DND-41 (cell line): Measurements from ENCODE around the gene RASSF7.
A peak's percentile ranks its signal among the peaks of the same experiment; 100 is the strongest.

ENCODE experiments used
- ATAC-seq: fragments of 200-7000 bp; cut with Tn5 transposase; 3 replicates; pipeline ENCODE4 v1.9.1; 2021; ENCODE audit warnings: low read depth; ENCODE audit not compliant: insufficient read depth
- DNase-seq: peaks from one replicate; pipeline ENCODE4 v3.0.0-alpha.2; 2020
- H2AFZ ChIP-seq: 2 replicates; pipeline ENCODE4 v1.6.0; 2012; ENCODE audit warnings: low read depth, low read length
- H3K27ac ChIP-seq: 2 replicates; pipeline ENCODE4 v1.5.1; 2012; ENCODE audit warnings: low read length, inconsistent platforms
- H3K27me3 ChIP-seq: fragments of 200-600 bp; sonication (generic); 2 replicates; pipeline ENCODE4 v1.6.0; 2012; ENCODE audit warnings: low read length, mild to moderate bottlenecking, inconsistent platforms; ENCODE audit not compliant: insufficient read depth, poor library complexity
- H3K36me3 ChIP-seq: 2 replicates; pipeline ENCODE4 v1.5.1; 2012; ENCODE audit warnings: low read length, inconsistent platforms; ENCODE audit not compliant: insufficient read depth
- H3K4me1 ChIP-seq: 2 replicates; pipeline ENCODE4 v1.5.1; 2012; ENCODE audit warnings: mild to moderate bottlenecking, low read length; ENCODE audit not compliant: insufficient read depth
- H3K4me2 ChIP-seq: 2 replicates; pipeline ENCODE4 v1.6.0; 2012; ENCODE audit warnings: mild to moderate bottlenecking, moderate library complexity, low read length, inconsistent platforms; ENCODE audit not compliant: insufficient read depth
- H3K4me3 ChIP-seq, 2 experiments: fragments of 200-600 bp in 1 of 2; shearing (Covaris generic) in 1 of 2; 2 replicates each; pipeline ENCODE4 v1.5.1; 2012 to 2016; ENCODE audit warnings: inconsistent platforms in 2 of 2, low read length in 2 of 2, mild to moderate bottlenecking in 2 of 2, low read depth in 1 of 2, moderate library complexity in 1 of 2
- H3K79me2 ChIP-seq: 2 replicates; pipeline ENCODE4 v1.6.0; 2012; ENCODE audit warnings: low read length, inconsistent platforms; ENCODE audit not compliant: insufficient read depth
- H3K9ac ChIP-seq: 2 replicates; pipeline ENCODE4 v1.6.0; 2012; ENCODE audit warnings: low read depth, mild to moderate bottlenecking, inconsistent platforms, low read length, moderate library complexity
- H3K9me3 ChIP-seq: 2 replicates; pipeline ENCODE4 v1.5.1; 2012; ENCODE audit warnings: low read length, moderate library complexity, mild to moderate bottlenecking, inconsistent platforms; ENCODE audit not compliant: insufficient read depth, severe bottlenecking
- H4K20me1 ChIP-seq: 2 replicates; pipeline ENCODE4 v1.6.0; 2012; ENCODE audit warnings: low read length; ENCODE audit not compliant: insufficient read depth
- EZH2 ChIP-seq: IDR thresholded peaks from 3 replicates; pipeline ENCODE4 v1.6.1; 2012; ENCODE audit warnings: borderline replicate concordance, low read depth, mild to moderate bottlenecking, moderate library complexity, low read length, inconsistent platforms; ENCODE audit not compliant: severe bottlenecking
- TF ChIP-seq, protein P1 (sequence below): IDR thresholded peaks from 2 replicates; pipeline ENCODE4 v1.5.1; 2012; ENCODE audit warnings: borderline replicate concordance, low read length, moderate library complexity, mild to moderate bottlenecking; ENCODE audit not compliant: poor library complexity, severe bottlenecking; ENCODE audit errors: extremely low read depth

RASSF7 gene

DNA sequence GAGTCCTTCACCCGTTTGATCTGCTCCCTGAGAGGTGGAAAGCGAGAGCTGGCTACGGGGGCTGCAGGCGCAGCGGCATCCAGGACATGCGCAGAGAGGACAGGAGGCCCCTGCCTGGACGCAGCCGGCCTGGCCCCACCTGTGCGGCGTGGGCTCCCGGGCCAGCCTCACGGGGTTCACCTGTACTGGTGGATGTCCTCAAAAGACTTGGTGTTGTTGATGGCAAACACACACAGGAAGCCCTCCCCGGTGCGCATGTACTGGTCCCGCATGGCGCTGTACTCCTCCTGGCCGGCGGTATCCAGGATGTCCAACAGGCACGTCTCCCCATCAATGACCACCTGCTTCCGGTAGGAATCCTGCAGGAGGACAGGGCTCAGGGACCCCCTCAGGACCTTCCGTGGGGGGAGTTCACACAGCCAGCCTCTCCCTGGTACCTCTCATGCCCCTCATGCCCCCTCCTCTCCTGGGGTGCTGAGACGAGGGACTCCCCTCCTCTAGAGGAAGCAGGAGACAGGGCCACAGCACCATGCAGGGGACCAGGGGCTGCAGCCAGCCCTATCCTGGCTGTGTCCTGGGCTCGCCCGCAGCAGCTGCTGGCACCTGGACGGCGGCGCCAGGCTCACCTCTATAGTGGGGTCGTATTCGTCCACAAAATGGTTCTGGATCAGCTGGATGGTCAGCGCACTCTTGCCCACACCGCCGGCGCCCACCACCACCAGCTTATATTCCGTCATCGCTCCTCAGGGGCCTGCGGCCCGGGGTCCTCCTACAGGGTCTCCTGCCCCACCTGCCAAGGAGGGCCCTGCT is 27.0 kb upstream of the RASSF7 start:
- no peaks in the 10 kb centered on the region for H3K9me3 ChIP-seq
- peaks cover 35% of the 10 kb centered on the region for H3K36me3 ChIP-seq
- peak overlapping the region; percentile 98 for H3K4me2 ChIP-seq
- peaks cover 18% of the 10 kb centered on the region for H3K79me2 ChIP-seq
- no peak overlapping the region for H3K27ac ChIP-seq
- DNase-seq (no peak), ATAC-seq (no peak)
- no peaks in the 10 kb centered on the region for H3K27me3 ChIP-seq
- TF ChIP-seq EZH2: no peak
- TF ChIP-seq, protein P1, sequence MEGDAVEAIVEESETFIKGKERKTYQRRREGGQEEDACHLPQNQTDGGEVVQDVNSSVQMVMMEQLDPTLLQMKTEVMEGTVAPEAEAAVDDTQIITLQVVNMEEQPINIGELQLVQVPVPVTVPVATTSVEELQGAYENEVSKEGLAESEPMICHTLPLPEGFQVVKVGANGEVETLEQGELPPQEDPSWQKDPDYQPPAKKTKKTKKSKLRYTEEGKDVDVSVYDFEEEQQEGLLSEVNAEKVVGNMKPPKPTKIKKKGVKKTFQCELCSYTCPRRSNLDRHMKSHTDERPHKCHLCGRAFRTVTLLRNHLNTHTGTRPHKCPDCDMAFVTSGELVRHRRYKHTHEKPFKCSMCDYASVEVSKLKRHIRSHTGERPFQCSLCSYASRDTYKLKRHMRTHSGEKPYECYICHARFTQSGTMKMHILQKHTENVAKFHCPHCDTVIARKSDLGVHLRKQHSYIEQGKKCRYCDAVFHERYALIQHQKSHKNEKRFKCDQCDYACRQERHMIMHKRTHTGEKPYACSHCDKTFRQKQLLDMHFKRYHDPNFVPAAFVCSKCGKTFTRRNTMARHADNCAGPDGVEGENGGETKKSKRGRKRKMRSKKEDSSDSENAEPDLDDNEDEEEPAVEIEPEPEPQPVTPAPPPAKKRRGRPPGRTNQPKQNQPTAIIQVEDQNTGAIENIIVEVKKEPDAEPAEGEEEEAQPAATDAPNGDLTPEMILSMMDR: no peak
- peak overlapping the region; percentile 88 for H3K9ac ChIP-seq
- H4K20me1 ChIP-seq: peaks cover 36% of the 10 kb centered on the region
- peaks cover 41% of the 10 kb centered on the region for H3K4me1 ChIP-seq
- H2AFZ ChIP-seq: no peak overlapping the region
- H3K4me3 ChIP-seq: peak overlapping the region; percentile 96 to 98; a peak in 3 of 4 replicates

DNA sequence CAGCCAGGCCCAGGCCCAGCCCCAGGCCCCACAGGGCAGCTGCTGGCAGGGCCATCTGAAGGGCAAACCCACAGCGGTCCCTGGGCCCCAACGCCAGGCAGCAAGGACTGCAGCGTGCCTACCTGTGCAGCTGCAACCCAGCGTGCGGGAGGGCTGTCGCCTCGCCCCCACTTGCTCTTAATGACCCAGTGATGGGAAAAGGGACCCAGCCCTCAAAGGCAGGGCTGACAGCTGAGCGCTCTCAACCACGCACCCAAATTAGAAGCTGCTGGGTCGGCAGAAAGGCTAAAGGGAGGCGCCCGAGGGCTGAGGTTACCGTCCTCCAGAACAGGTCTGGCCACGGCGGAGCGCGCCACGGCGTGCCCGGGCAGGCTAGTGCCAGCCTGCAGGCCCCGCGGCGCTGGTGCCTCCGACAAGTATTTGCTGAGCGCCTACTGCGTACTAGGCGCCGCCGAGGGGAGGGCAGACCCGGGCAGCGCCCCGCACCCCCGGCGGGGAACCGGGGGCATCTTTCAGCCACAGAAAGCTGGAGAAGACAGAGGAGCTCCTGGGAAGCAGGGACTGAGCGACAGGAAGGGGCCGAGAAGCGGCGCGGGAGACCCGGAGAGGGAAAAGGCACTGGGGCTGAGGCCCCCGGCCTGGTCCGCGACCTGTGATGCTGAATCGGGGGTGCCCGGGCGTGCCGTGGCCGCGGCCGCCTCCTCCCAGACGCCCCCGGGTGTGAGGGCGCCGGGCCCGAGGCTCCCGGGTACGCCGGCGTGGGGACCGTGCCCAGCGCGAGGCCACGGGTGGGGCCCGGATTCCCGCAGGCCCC is 26.2 kb upstream of the RASSF7 start:
- H3K27me3 ChIP-seq: no peaks in the 10 kb centered on the region
- peaks cover 18% of the 10 kb centered on the region for H3K79me2 ChIP-seq
- no peaks in the 10 kb centered on the region for H3K9me3 ChIP-seq
- TF ChIP-seq, protein P1: no peak
- no peak for TF ChIP-seq EZH2
- H3K36me3 ChIP-seq: peaks cover 35% of the 10 kb centered on the region
- DNase-seq (peak; percentile 48), ATAC-seq (peak; percentile 18; the same call in 1 of the 3 replicates)
- H3K4me2 ChIP-seq: peak overlapping the region; percentile 98
- H3K9ac ChIP-seq: peak overlapping the region; percentile 88
- H2AFZ ChIP-seq: peak overlapping the region; percentile 60
- peak overlapping the region; percentile 96 to 98 for H3K4me3 ChIP-seq
- H4K20me1 ChIP-seq: peaks cover 36% of the 10 kb centered on the region
- peaks cover 41% of the 10 kb centered on the region for H3K4me1 ChIP-seq
- H3K27ac ChIP-seq: peak overlapping the region; percentile 70

DNA sequence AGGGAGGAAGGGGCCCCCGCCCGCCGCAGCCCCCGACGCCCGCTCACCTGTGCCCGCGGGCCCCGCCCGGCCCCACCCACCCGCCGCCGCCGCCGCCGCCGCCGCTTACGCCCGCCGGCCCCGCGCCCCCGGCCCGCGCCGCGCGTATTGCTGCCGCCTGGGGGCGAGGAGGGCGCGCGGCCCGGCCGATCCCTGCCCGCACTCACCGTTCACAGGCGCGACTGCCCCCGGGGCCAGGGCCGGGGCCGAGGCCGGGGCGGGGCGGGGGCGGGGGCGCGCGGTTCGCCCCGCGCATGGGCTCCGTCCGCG is 25.6 kb upstream of the RASSF7 start:
- DNase-seq (no peak), ATAC-seq (no peak)
- Histone ChIP-seq H3K9ac (peak overlapping the region; percentile 88), H3K4me1 (peaks cover 41% of the 10 kb centered on the region), H3K9me3 (no peaks in the 10 kb centered on the region), H3K4me2 (peak overlapping the region; percentile 98), H3K4me3 (peak overlapping the region; percentile 96 to 98; a peak in 3 of 4 replicates), H2AFZ (no peak overlapping the region), H3K27ac (no peak overlapping the region), H3K36me3 (peaks cover 35% of the 10 kb centered on the region), H4K20me1 (peaks cover 36% of the 10 kb centered on the region), H3K79me2 (peaks cover 18% of the 10 kb centered on the region), H3K27me3 (no peaks in the 10 kb centered on the region)
- TF ChIP-seq EZH2: no peak
- TF ChIP-seq, protein P1: no peak
